GM19438 (cell line): ENCODE results near the gene USP2.
A peak's percentile ranks its signal among the peaks of the same experiment; 100 is the strongest.

Experiments
- ATAC-seq: cut with Tn5 transposase; IDR thresholded peaks from one replicate; pipeline ENCODE4 v1.9.1; 2021; ENCODE audit warnings: low read depth; ENCODE audit not compliant: unreplicated experiment

The USP2 gene

GRCh38 chr11:119344291-119345010, 37.0 kb downstream of the USP2 start:
- no peak for ATAC-seq

GRCh38 chr11:119343726-119344125, 37.8 kb downstream of the USP2 start:
- no peak for ATAC-seq

GRCh38 chr11:119342362-119343130, 38.9 kb downstream of the USP2 start:
- ATAC-seq = no peak

GRCh38 chr11:119342023-119342300, 39.5 kb downstream of the USP2 start:
- ATAC-seq = no peak

- ATAC-seq = no peak
Observed at GRCh38 chr11:119341222-119342022, 40.1 kb downstream of the USP2 start.

GRCh38 chr11:119340335-119341221, 40.9 kb downstream of the USP2 start, which contains the start of gene C1QTNF5:
Gene C1QTNF5, minus strand, starts transcription at chr11:119340883. Its CDS starts 486 bp downstream, at chr11:119340397.
- ATAC-seq = no peak

- ATAC-seq = no peak
Observed at GRCh38 chr11:119339589-119340334, 41.7 kb downstream of the USP2 start.

GRCh38 chr11:119338965-119339588, 42.4 kb downstream of the USP2 start:
- no peak for ATAC-seq

- no peak for ATAC-seq
Observed at GRCh38 chr11:119338318-119338890, 43.1 kb downstream of the USP2 start.

GRCh38 chr11:119337581-119338317, 43.7 kb downstream of the USP2 start:
- ATAC-seq = no peak

GRCh38 chr11:119336744-119337469, 44.6 kb downstream of the USP2 start:
- ATAC-seq = no peak

- no peak for ATAC-seq
Observed at GRCh38 chr11:119335655-119336543, 45.6 kb downstream of the USP2 start.

GRCh38 chr11:119335091-119335654, 46.3 kb downstream of the USP2 start:
- ATAC-seq = no peak

- ATAC-seq = peak; percentile 97
Observed at GRCh38 chr11:119334174-119334930, 47.1 kb downstream of the USP2 start, which contains the start of gene RNF26. Gene RNF26, plus strand, starts transcription at chr11:119334527. Its CDS starts 596 bp downstream, at chr11:119335123.

GRCh38 chr11:119332111-119332765, 49.3 kb downstream of the USP2 start:
- no peak for ATAC-seq
